ENCODE measurements around the gene FRMD3.

The FRMD3 gene

GRCh38 chr9:83196946-83197345 lies 341.3 kb downstream of the FRMD3 start:
- peaks cover 5% of the 10 kb centered on the region for H3K4me1 ChIP-seq (ENCODE audit: control insufficient read depth, insufficient read depth, low read length, poor library complexity, severe bottlenecking)
- no peaks in the 10 kb centered on the region for H3K9me3 ChIP-seq (ENCODE audit: control insufficient read depth, low read length)
- no peaks in the 10 kb centered on the region for H3K36me3 ChIP-seq (ENCODE audit: control insufficient read depth, insufficient read depth, low read length)
- no peak overlapping the region for H3K27ac ChIP-seq (ENCODE audit: low read depth, low read length, severe bottlenecking)
- no peak overlapping the region for H3K4me3 ChIP-seq (ENCODE audit: extremely low read depth, insufficient read depth, low read length, poor library complexity, severe bottlenecking)
- WGBS, 2 experiments (ENCODE audit: insufficient coverage in 2 of 2): 100% methylated on average over 1 to 2 of the region's 2 CpGs

All from mesodermal cell (in vitro differentiated cells).